CD4-positive, CD25-positive, alpha-beta regulatory T cell (primary cell): ENCODE measurements around the gene ANKRD34A. TPM values are rescaled to one million over a fixed set of nuclear protein-coding genes. Genes with fewer than 3 reads are reported as not detected.
A peak's percentile ranks its signal among the peaks of the same experiment; 100 is the strongest.

Experiments used
- ATAC-seq, 2 donors: fragments of 150-1000 bp; cut with Tn5 transposase; one replicate each; pipeline ENCODE4 v1.10.0; 2021; ENCODE audit warnings: low read depth in 2 of 2, moderate number of reproducible peaks in 2 of 2, moderate library complexity in 1 of 2
- DNase-seq, 3 donors: peaks; one replicate each; pipeline versions ENCODE4 v3.0.0 to v3.0.0-alpha.2; 2012 to 2022; ENCODE audit warnings: mixed read lengths in 1 of 3
- H3K27ac ChIP-seq: one replicate; pipeline ENCODE4 v1.7.0; 2013; ENCODE audit warnings: mild to moderate bottlenecking, low read length; ENCODE audit not compliant: insufficient read depth, poor library complexity, severe bottlenecking
- H3K27me3 ChIP-seq: one replicate; pipeline ENCODE4 v1.7.0; 2013; ENCODE audit warnings: low read length; ENCODE audit not compliant: control insufficient read depth, insufficient read depth
- H3K36me3 ChIP-seq: one replicate; pipeline ENCODE4 v1.7.0; 2013; ENCODE audit warnings: mild to moderate bottlenecking, low read length, moderate library complexity; ENCODE audit not compliant: control insufficient read depth, insufficient read depth
- H3K4me1 ChIP-seq: 2 replicates; pipeline ENCODE4 v1.7.0; 2013; ENCODE audit warnings: mild to moderate bottlenecking, low read length; ENCODE audit not compliant: insufficient read depth, control insufficient read depth, poor library complexity, severe bottlenecking
- H3K4me3 ChIP-seq: one replicate; pipeline ENCODE4 v1.7.0; 2013; ENCODE audit warnings: low read depth, mild to moderate bottlenecking, low read length, moderate library complexity
- H3K9me3 ChIP-seq, 2 experiments: 1 replicate in 1 of 2; 2 replicates in 1 of 2; pipeline ENCODE4 v1.7.0; 2013; ENCODE audit warnings: low read length in 2 of 2, mild to moderate bottlenecking in 1 of 2, moderate library complexity in 1 of 2; ENCODE audit not compliant: control insufficient read depth in 2 of 2
- H3K27ac Mint-ChIP-seq, 3 donors: one replicate each; pipeline ENCODE4 v1.8.0; 2020 to 2022; ENCODE audit warnings: mild to moderate bottlenecking in 3 of 3, mixed read lengths in 3 of 3, moderate library complexity in 2 of 3
- H3K27me3 Mint-ChIP-seq: one replicate; pipeline ENCODE4 v1.8.0; 2022; ENCODE audit warnings: mild to moderate bottlenecking, mixed read lengths
- H3K36me3 Mint-ChIP-seq: one replicate; pipeline ENCODE4 v1.8.0; 2020; ENCODE audit warnings: mixed read lengths
- H3K4me1 Mint-ChIP-seq, 4 donors: one replicate each; pipeline ENCODE4 v1.8.0; 2020 to 2022; ENCODE audit warnings: mixed read lengths in 4 of 4, mild to moderate bottlenecking in 1 of 4
- H3K4me3 Mint-ChIP-seq, 4 donors: one replicate each; pipeline ENCODE4 v1.8.0; 2020 to 2022; ENCODE audit warnings: mild to moderate bottlenecking in 4 of 4, mixed read lengths in 4 of 4, moderate library complexity in 3 of 4
- H3K9me3 Mint-ChIP-seq, 7 donors: one replicate each; pipeline ENCODE4 v1.8.0; 2020 to 2022; ENCODE audit warnings: mixed read lengths in 7 of 7, mild to moderate bottlenecking in 3 of 7, moderate library complexity in 2 of 7
- polyA plus RNA-seq, 4 donors: library from polyadenylated mRNA; unstranded; fragments of 300-500 nt; fragmentation: Illumina TruSeq; gene quantifications; one replicate each; pipeline ENCODE4 v1.2.3, GENCODE V29; 2021
- total RNA-seq: library from RNA; stranded (reverse); gene quantifications from one replicate; pipeline ENCODE4 v1.2.3, GENCODE V29; 2022

ANKRD34A gene
- total RNA-seq (1.6 TPM), polyA plus RNA-seq (under 1 TPM; 0.07 to 0.45 (median 0.31) TPM)

DNA sequence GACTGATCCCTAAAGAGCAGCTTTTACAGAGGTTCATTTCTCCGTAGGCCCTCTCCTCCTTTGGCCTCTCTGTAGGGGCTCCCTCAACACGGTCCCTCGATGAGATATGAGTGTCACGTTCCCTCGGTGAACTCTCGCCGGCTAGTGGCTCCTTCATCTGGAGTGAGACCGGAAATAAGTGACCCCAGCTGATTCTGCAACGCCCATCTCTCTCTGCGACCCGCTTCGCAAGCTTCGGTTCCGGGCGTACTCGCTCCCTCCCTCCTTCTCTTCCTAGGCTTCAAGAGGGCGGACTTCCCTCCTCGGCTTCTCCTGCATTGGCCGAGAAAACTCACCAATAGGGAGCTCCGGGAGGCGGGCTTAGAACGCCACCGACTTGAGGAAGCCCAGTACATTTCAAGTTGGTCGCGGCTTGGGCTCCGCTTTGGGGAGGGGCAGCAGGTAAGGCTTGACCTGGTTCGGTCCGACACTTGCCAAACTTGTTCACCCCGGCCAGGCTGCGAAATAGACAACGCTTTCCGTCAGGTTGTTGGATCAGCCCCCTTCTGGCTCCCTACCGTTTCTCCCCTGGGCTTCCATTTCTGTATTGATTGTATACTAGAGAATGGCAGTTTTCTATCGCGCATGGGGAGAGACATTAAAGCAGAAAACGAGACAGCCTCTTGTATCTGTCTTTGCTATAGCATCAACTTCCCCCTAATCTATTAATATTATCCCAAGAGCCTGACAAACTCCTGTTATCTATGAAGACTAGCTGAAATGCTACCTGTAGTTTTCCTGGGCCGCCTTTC is at the start of gene ANKRD34A, which contains the start of gene POLR3GL:
ANKRD34A (minus strand) TSS at position 248 of the 791 bp plus-strand sequence. CDS start 2,816 bp downstream, outside the sequence.
POLR3GL (plus strand) TSS at position 363 of the 791 bp plus-strand sequence. CDS start 10,176 bp downstream, outside the sequence.
- Mint-ChIP-seq H3K27me3 (no peaks in the 10 kb centered on the region), H3K4me3 (peak within 1 kb of the TSS; percentile 95 to 96 (median 96)), H3K36me3 (peaks cover 11% of the 10 kb centered on the region), H3K4me1 (peaks cover 22 to 68% (median 41%) of the 10 kb centered on the region in 4 donors), H3K27ac (peak within 1 kb of the TSS; percentile 96 to 99 (median 97)), H3K9me3 (peaks cover 0 to 4% (median 0%) of the 10 kb centered on the region in 7 donors)
- peak within 1 kb of the TSS; percentile 82 for H3K27ac ChIP-seq
- no peaks in the 10 kb centered on the region for H3K36me3 ChIP-seq
- H3K9me3 ChIP-seq = no peaks in the 10 kb centered on the region
- ATAC-seq (peak; percentile 91 to 93), DNase-seq (peak; percentile 90 to 97 (median 92))
- no peaks in the 10 kb centered on the region for H3K27me3 ChIP-seq
- peak within 1 kb of the TSS; percentile 97 for H3K4me3 ChIP-seq
- peaks cover 49% of the 10 kb centered on the region for H3K4me1 ChIP-seq

DNA sequence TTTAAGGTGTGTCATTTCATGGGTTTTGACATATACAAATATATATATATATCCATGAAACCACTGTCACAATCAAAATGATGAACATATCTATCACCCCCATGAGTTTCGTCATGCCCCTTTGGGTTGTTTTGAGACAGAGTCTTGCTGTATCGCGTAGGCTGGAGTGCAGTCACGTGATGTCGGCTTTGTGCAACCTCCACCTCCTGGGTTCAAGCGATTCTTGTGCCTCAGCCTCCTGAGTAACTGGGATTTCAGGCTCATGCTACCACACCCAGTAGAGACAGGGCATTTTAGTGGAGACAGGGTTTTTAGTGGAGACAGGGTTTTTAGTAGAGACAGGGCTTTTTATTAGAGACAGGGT is 49.2 kb upstream of the ANKRD34A start:
- H3K9me3 ChIP-seq = no peaks in the 10 kb centered on the region
- Mint-ChIP-seq H3K27ac (no peak overlapping the region), H3K9me3 (peaks cover 0 to 2% (median 0%) of the 10 kb centered on the region in 7 donors), H3K4me1 (peaks cover 4 to 11% (median 8%) of the 10 kb centered on the region in 4 donors), H3K36me3 (no peaks in the 10 kb centered on the region), H3K4me3 (no peak overlapping the region), H3K27me3 (peaks cover 31% of the 10 kb centered on the region)
- no peaks in the 10 kb centered on the region for H3K4me1 ChIP-seq
- peaks cover 14% of the 10 kb centered on the region for H3K27me3 ChIP-seq
- no peak for DNase-seq
- H3K27ac ChIP-seq = no peak overlapping the region
- no peak for ATAC-seq
- no peak overlapping the region for H3K4me3 ChIP-seq
- H3K36me3 ChIP-seq = no peaks in the 10 kb centered on the region

DNA sequence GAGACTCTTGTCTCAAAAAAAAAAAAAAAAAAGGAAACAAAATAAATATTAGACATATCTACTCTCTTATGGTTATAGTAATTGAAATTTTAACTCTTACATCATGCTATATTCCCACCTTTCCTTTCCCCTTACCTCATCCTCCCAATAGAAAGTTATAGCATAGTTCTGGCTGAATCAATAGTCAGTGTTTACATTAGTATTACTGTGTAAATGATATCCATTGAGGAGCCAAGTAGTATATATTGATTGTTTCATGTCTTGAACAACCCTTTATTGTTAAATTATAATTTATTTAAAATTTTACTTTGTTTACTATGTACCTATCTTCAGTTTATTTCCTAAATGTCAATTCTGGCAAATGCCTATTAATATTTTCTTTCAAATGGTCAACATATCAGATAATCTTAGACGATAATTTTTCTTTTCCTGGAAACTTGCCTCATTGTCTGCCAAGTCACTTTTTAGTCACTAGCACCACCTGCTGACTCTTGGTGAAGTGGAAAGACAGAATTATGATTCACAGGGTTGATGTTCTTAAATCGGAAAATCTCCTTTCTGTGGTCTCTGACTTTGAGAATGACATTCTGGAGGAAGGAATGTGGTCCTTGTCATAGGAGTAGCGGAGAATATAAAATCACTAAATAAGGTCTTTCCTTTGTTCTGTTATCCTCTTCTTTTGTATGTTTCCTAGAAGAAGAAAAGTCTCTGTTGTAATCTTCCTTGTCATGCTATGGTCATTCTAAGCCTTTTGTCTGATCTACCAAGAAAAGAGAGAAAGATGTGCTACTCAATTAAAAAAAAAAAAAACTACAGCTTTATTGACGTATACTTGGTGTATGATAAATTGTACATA is 48.6 kb upstream of the ANKRD34A start:
- peaks cover 4 to 11% (median 8%) of the 10 kb centered on the region in 4 donors for H3K4me1 Mint-ChIP-seq
- ATAC-seq (peak; percentile 48 to 65), DNase-seq (peak; percentile 57 to 83 (median 74))
- no peak overlapping the region for H3K27ac ChIP-seq
- no peaks in the 10 kb centered on the region for H3K36me3 ChIP-seq
- no peak overlapping the region for H3K4me3 ChIP-seq
- no peaks in the 10 kb centered on the region for H3K9me3 ChIP-seq
- H3K4me3 Mint-ChIP-seq = peak overlapping the region in 1 of 4 donors; percentile 69
- no peaks in the 10 kb centered on the region for H3K4me1 ChIP-seq
- H3K27me3 ChIP-seq = peaks cover 9% of the 10 kb centered on the region
- H3K27me3 Mint-ChIP-seq = peaks cover 24% of the 10 kb centered on the region
- H3K36me3 Mint-ChIP-seq = no peaks in the 10 kb centered on the region
- H3K27ac Mint-ChIP-seq = peak overlapping the region in 1 of 3 donors; percentile 29
- H3K9me3 Mint-ChIP-seq = peaks cover 0 to 2% (median 0%) of the 10 kb centered on the region in 7 donors

DNA sequence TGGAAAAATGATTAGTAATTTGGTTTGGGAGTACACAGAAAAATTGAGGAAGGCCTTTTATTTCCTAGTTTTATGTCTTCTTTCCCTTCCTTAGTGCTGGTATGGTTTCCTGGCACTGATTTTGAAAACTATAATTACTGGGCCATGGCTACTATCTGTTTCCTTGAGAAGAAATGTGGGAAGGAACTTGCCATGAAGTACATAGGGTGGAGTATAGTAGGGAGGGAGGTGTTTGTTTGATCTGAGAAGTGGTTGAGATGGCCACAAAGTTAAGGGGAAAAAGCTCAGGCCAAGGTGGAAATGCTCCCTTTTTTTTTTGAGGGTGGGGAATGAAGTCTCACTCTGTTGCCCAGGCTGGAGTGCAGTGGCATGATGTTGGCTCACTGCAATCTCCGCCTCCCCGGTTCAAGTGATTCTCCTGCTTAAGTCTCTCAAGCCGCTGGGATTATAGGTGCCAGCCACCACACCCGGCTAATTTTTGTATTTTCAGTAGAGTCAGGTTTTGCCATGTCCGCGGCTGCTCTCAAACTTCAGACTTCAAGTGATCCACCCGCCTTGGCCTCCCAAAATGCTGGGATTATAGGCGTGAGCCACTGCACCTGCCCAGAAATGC is 45.9 kb upstream of the ANKRD34A start:
- H3K27ac ChIP-seq = no peak overlapping the region
- Mint-ChIP-seq H3K9me3 (no peaks in the 10 kb centered on the region), H3K27ac (peak overlapping the region in 1 of 3 donors; percentile 77), H3K27me3 (no peaks in the 10 kb centered on the region), H3K4me3 (no peak overlapping the region), H3K36me3 (no peaks in the 10 kb centered on the region), H3K4me1 (peaks cover 17 to 32% (median 22%) of the 10 kb centered on the region in 4 donors)
- H3K9me3 ChIP-seq = no peaks in the 10 kb centered on the region
- no peak for DNase-seq
- ATAC-seq = no peak
- H3K36me3 ChIP-seq = no peaks in the 10 kb centered on the region
- no peak overlapping the region for H3K4me3 ChIP-seq
- peaks cover 26% of the 10 kb centered on the region for H3K4me1 ChIP-seq
- H3K27me3 ChIP-seq = no peaks in the 10 kb centered on the region

DNA sequence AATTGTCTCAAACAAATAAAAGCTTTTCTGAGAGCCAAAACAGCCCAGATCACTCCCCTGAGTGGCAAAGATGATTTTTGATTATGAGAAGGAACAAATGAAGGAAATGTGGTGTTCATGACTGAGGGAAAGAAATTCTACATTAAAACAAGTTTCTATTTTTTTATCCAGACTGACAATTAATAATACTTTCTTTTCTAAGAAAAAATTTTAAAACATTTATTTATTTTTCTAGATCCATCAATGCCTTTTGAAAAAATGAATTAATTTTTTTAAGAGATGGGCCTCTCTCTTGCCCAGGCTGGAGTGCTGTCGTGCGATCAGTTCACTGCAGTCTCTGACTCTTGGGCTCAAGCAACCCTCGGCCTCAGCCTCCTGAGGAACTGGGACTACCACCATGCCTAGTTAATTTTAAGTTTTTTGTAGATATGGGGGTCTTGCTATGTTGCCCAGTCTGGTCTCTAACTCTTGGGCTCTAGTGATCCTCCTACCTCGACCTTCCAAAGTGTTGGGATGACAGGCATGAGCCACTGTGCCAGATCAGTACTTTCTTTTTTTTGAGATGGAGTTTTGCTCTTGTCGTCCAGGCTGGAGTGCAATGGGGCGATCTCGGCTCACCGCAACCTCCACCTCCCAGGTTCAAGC is 43.2 kb upstream of the ANKRD34A start:
- Mint-ChIP-seq H3K9me3 (no peaks in the 10 kb centered on the region), H3K4me1 (peaks cover 19 to 48% (median 27%) of the 10 kb centered on the region in 4 donors)

DNA sequence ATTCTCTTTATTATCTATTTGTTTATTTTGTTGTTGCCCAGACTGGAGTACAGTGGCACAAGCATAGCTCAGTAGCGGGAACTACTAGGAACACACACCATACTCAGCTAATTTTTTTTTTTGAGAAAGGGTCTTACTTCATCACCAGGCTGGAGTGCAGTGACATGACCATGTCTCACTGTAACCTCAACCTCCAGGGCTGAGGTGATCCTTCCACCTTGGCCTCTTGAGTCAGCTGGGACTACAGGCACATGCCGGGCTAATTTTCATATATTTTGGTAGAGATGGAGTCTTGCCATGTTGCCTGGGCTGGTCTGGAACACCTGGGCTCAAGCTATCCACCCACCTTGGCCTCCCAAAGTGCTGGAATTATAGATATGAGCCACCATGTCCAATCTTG is 37.3 kb upstream of the ANKRD34A start:
- no peaks in the 10 kb centered on the region for H3K9me3 ChIP-seq
- H3K9me3 Mint-ChIP-seq = no peaks in the 10 kb centered on the region
- no peaks in the 10 kb centered on the region for H3K27me3 ChIP-seq
- peak overlapping the region; percentile 41 for H3K4me3 ChIP-seq
- H3K36me3 ChIP-seq = no peaks in the 10 kb centered on the region
- H3K4me3 Mint-ChIP-seq = peak overlapping the region; percentile 29 to 73 (median 60)
- DNase-seq = no peak
- H3K36me3 Mint-ChIP-seq = no peaks in the 10 kb centered on the region
- H3K27me3 Mint-ChIP-seq = no peaks in the 10 kb centered on the region
- peak overlapping the region; percentile 86 to 98 (median 96) for H3K27ac Mint-ChIP-seq
- H3K4me1 Mint-ChIP-seq = peaks cover 25 to 83% (median 49%) of the 10 kb centered on the region in 4 donors
- no peak for ATAC-seq
- peaks cover 81% of the 10 kb centered on the region for H3K4me1 ChIP-seq
- peak overlapping the region; percentile 35 for H3K27ac ChIP-seq

More for the DNA sequence above, 43.2 kb upstream of the ANKRD34A start:
- ATAC-seq (no peak), DNase-seq (no peak)
- Histone ChIP-seq H3K9me3 (no peaks in the 10 kb centered on the region), H3K4me1 (peaks cover 40% of the 10 kb centered on the region), H3K4me3 (peak overlapping the region; percentile 91), H3K36me3 (no peaks in the 10 kb centered on the region), H3K27ac (peak overlapping the region; percentile 78), H3K27me3 (no peaks in the 10 kb centered on the region)
- peak overlapping the region; percentile 61 to 97 (median 92) for H3K27ac Mint-ChIP-seq
- H3K4me3 Mint-ChIP-seq = peak overlapping the region; percentile 64 to 87 (median 84)
- H3K27me3 Mint-ChIP-seq = no peaks in the 10 kb centered on the region
- no peaks in the 10 kb centered on the region for H3K36me3 Mint-ChIP-seq
